Stimulated activated CD4-positive, alpha-beta T cell treated with anti-CD3 and anti-CD28 coated beads, Interleukin-1b, Interleukin-23, amount 100 ng/mL, for 1 hour (primary cell): ENCODE data around the gene NFILZ.
"Not testable (repeated sequence)": the region's sequence is repeated elsewhere in the genome, so short reads cannot be mapped to it uniquely, and the experiment has no call there.

Experiments
- DNase-seq, 2 donors: peaks; one replicate each; pipeline ENCODE4 v3.0.0-alpha.2; 2020; ENCODE audit warnings: low read depth in 2 of 2

The NFILZ gene

GRCh38 chr19:8611877-8612806 is 18.3 kb upstream of the NFILZ start:
- DNase-seq = no peak

GRCh38 chr19:8612807-8613171 is 17.6 kb upstream of the NFILZ start:
- no peak for DNase-seq

- no peak for DNase-seq
These were observed 16.0 kb upstream of the NFILZ start for GRCh38 chr19:8614455-8614854.

GRCh38 chr19:8615024-8615423 is 15.4 kb upstream of the NFILZ start:
- no peak for DNase-seq

GRCh38 chr19:8615813-8616596 is 14.4 kb upstream of the NFILZ start:
- no peak for DNase-seq

GRCh38 chr19:8616861-8617260 is 13.6 kb upstream of the NFILZ start:
- no peak for DNase-seq

- DNase-seq = not testable (repeated sequence)
These were observed 13.1 kb upstream of the NFILZ start for GRCh38 chr19:8617325-8617724.

- no peak for DNase-seq
These were observed 12.4 kb upstream of the NFILZ start for GRCh38 chr19:8617984-8618383.

GRCh38 chr19:8618751-8619150 is 11.7 kb upstream of the NFILZ start:
- no peak for DNase-seq

- not testable (repeated sequence) for DNase-seq
These were observed 7.5 kb upstream of the NFILZ start for GRCh38 chr19:8622886-8623285.

GRCh38 chr19:8626842-8627241 is 3.6 kb upstream of the NFILZ start:
- no peak for DNase-seq

- DNase-seq = no peak
These were observed 1.2 kb upstream of the NFILZ start for GRCh38 chr19:8629184-8629583.

- no peak for DNase-seq
These were observed 477 bp downstream of the NFILZ start for GRCh38 chr19:8630796-8631424.

GRCh38 chr19:8631425-8631819 is 989 bp downstream of the NFILZ start:
- DNase-seq = no peak

GRCh38 chr19:8635422-8635821 is 5.0 kb downstream of the NFILZ start:
- no peak for DNase-seq

- DNase-seq = not testable (repeated sequence)
These were observed 6.6 kb downstream of the NFILZ start for GRCh38 chr19:8637070-8637469.

GRCh38 chr19:8638078-8638619 is 7.7 kb downstream of the NFILZ start:
- DNase-seq = no peak

GRCh38 chr19:8639821-8640401 is 9.5 kb downstream of the NFILZ start:
- DNase-seq = no peak

- DNase-seq = no peak
These were observed 10.1 kb downstream of the NFILZ start for GRCh38 chr19:8640402-8641004.

GRCh38 chr19:8641221-8641907 is 10.9 kb downstream of the NFILZ start:
- DNase-seq = no peak
